WTC11 (cell line): ENCODE results near the gene CACNA1B. TPM values are rescaled to one million over a fixed set of nuclear protein-coding genes. Genes with fewer than 3 reads are reported as not detected.

Source experiments
- CTCF ChIP-seq: fragments of 200-600 bp; IDR thresholded peaks from 2 replicates; pipeline ENCODE4 v1.8.0; 2022; ENCODE audit warnings: antibody characterized with exemption
- FOXP1 ChIP-seq: sonication (generic); formaldehyde crosslinking; IDR thresholded peaks from 2 replicates; pipeline ENCODE4 v1.8.0; 2022; ENCODE audit warnings: missing genetic modification reagents, mild to moderate bottlenecking, moderate library complexity, borderline replicate concordance
- FOXP4 ChIP-seq: sonication (generic); formaldehyde crosslinking; IDR thresholded peaks from 2 replicates; pipeline ENCODE4 v1.8.0; 2022; ENCODE audit warnings: mild to moderate bottlenecking, missing genetic modification reagents
- JAZF1 ChIP-seq: fragments of 250-450 bp; sonication (Bioruptor Pico); IDR thresholded peaks from 2 replicates; pipeline ENCODE4 v1.9.0; 2021; ENCODE audit warnings: moderate library complexity, mild to moderate bottlenecking, inconsistent platforms
- KAT7 ChIP-seq: sonication (generic); formaldehyde crosslinking; IDR thresholded peaks from 2 replicates; pipeline ENCODE4 v1.8.1; 2023; ENCODE audit warnings: missing genetic modification reagents, mild to moderate bottlenecking, borderline replicate concordance
- NFE2L1 ChIP-seq: sonication (generic); formaldehyde crosslinking; IDR thresholded peaks from 2 replicates; pipeline ENCODE4 v1.8.1; 2023; ENCODE audit warnings: missing genetic modification reagents
- PRRX2 ChIP-seq: fragments of 250-450 bp; sonication (Bioruptor Pico); IDR thresholded peaks from 2 replicates; pipeline ENCODE4 v1.8.0; 2021; ENCODE audit warnings: mild to moderate bottlenecking
- RORB ChIP-seq: fragments of 250-450 bp; sonication (Bioruptor Pico); IDR thresholded peaks from 2 replicates; pipeline ENCODE4 v1.9.0; 2021; ENCODE audit warnings: mild to moderate bottlenecking
- USF2 ChIP-seq: sonication (generic); formaldehyde crosslinking; IDR thresholded peaks from 2 replicates; pipeline ENCODE4 v1.8.1; 2023; ENCODE audit warnings: mild to moderate bottlenecking, missing genetic modification reagents, moderate library complexity
- ZNF396 ChIP-seq: fragments of 250-450 bp; sonication (Bioruptor Pico); IDR thresholded peaks from 2 replicates; pipeline ENCODE4 v1.8.0; 2021; ENCODE audit warnings: mild to moderate bottlenecking, moderate library complexity, borderline replicate concordance
- total RNA-seq: library from RNA; stranded (reverse); gene quantifications from 3 replicates; pipeline ENCODE4 v1.2.3, GENCODE V29; 2021
- TF ChIP-seq, protein P1 (sequence below): fragments of 250-450 bp; sonication (Bioruptor Pico); IDR thresholded peaks from 2 replicates; pipeline ENCODE4 v1.9.0; 2021; ENCODE audit warnings: mild to moderate bottlenecking
- TF ChIP-seq, protein P2 (sequence below): sonication (generic); formaldehyde crosslinking; conservative IDR thresholded peaks from 2 replicates; pipeline ENCODE4 v1.8.1; 2022; ENCODE audit warnings: mild to moderate bottlenecking, missing genetic modification reagents
- TF ChIP-seq, protein P3 (sequence below): fragments of 250-450 bp; sonication (Bioruptor Pico); conservative IDR thresholded peaks from 2 replicates; pipeline ENCODE4 v1.9.0; 2021; ENCODE audit warnings: mild to moderate bottlenecking
- TF ChIP-seq, protein P4 (sequence below): sonication (generic); formaldehyde crosslinking; IDR thresholded peaks from 2 replicates; pipeline ENCODE4 v1.8.0; 2022; ENCODE audit warnings: missing genetic modification reagents

The CACNA1B gene
- total RNA-seq, 1 experiment from 2014 or later = 8.4 TPM

- TF ChIP-seq, protein P1, sequence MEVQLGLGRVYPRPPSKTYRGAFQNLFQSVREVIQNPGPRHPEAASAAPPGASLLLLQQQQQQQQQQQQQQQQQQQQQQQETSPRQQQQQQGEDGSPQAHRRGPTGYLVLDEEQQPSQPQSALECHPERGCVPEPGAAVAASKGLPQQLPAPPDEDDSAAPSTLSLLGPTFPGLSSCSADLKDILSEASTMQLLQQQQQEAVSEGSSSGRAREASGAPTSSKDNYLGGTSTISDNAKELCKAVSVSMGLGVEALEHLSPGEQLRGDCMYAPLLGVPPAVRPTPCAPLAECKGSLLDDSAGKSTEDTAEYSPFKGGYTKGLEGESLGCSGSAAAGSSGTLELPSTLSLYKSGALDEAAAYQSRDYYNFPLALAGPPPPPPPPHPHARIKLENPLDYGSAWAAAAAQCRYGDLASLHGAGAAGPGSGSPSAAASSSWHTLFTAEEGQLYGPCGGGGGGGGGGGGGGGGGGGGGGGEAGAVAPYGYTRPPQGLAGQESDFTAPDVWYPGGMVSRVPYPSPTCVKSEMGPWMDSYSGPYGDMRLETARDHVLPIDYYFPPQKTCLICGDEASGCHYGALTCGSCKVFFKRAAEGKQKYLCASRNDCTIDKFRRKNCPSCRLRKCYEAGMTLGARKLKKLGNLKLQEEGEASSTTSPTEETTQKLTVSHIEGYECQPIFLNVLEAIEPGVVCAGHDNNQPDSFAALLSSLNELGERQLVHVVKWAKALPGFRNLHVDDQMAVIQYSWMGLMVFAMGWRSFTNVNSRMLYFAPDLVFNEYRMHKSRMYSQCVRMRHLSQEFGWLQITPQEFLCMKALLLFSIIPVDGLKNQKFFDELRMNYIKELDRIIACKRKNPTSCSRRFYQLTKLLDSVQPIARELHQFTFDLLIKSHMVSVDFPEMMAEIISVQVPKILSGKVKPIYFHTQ (CRISPR knock-in tag) = no peak
- TF ChIP-seq, protein P2, sequence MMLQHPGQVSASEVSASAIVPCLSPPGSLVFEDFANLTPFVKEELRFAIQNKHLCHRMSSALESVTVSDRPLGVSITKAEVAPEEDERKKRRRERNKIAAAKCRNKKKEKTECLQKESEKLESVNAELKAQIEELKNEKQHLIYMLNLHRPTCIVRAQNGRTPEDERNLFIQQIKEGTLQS (CRISPR knock-in tag) = no peak
- no peak for TF ChIP-seq USF2
- no peak for TF ChIP-seq FOXP1 (CRISPR knock-in tag)
- TF ChIP-seq PRRX2 (CRISPR knock-in tag) = no peak
- TF ChIP-seq, protein P3, sequence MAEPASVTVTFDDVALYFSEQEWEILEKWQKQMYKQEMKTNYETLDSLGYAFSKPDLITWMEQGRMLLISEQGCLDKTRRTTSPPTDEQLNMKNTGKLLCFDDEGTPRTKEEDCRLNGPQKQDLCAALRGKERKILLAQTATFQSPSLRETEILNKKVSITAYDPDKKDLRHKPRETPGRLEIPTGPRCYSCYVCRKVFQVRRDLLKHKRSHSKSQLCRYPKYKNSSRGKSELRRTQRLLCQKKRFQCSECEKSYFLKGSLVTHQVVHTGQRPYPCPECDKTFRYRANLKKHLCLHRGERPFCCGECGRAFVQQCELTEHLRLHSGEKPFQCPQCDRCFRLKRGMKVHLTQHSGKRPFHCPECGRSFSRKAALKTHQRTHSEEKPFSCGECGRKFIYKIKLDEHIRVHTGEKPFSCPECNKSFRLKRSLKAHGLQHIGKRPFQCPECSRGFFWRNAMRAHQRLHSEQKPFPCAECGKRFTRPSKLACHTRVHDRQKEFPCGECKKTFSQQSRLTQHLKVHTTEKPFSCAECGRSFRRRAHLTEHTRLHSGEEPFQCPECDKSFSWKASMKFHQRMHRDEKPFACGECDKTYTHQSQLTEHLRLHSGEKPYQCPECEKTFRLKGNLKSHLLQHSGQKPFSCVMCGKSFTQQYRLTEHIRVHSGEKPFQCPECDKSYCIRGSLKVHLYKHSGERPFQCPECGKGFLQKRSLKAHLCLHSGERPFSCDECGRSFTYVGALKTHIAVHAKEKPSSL (CRISPR knock-in tag) = no peak
- TF ChIP-seq CTCF = no peak
- TF ChIP-seq JAZF1 (CRISPR knock-in tag) = no peak
- TF ChIP-seq, protein P4, sequence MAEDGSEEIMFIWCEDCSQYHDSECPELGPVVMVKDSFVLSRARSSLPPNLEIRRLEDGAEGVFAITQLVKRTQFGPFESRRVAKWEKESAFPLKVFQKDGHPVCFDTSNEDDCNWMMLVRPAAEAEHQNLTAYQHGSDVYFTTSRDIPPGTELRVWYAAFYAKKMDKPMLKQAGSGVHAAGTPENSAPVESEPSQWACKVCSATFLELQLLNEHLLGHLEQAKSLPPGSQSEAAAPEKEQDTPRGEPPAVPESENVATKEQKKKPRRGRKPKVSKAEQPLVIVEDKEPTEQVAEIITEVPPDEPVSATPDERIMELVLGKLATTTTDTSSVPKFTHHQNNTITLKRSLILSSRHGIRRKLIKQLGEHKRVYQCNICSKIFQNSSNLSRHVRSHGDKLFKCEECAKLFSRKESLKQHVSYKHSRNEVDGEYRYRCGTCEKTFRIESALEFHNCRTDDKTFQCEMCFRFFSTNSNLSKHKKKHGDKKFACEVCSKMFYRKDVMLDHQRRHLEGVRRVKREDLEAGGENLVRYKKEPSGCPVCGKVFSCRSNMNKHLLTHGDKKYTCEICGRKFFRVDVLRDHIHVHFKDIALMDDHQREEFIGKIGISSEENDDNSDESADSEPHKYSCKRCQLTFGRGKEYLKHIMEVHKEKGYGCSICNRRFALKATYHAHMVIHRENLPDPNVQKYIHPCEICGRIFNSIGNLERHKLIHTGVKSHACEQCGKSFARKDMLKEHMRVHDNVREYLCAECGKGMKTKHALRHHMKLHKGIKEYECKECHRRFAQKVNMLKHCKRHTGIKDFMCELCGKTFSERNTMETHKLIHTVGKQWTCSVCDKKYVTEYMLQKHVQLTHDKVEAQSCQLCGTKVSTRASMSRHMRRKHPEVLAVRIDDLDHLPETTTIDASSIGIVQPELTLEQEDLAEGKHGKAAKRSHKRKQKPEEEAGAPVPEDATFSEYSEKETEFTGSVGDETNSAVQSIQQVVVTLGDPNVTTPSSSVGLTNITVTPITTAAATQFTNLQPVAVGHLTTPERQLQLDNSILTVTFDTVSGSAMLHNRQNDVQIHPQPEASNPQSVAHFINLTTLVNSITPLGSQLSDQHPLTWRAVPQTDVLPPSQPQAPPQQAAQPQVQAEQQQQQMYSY (CRISPR knock-in tag) = no peak
- no peak for TF ChIP-seq ZNF396 (CRISPR knock-in tag)
- no peak for TF ChIP-seq KAT7
- no peak for TF ChIP-seq RORB (CRISPR knock-in tag)
- TF ChIP-seq FOXP4 (CRISPR knock-in tag) = no peak
- no peak for TF ChIP-seq NFE2L1
Measured at GRCh38 chr9:137912671-137913070, 35.1 kb downstream of the CACNA1B start (continued).
